Measurements from ENCODE around the gene SZT2. TPM values are rescaled to one million over a fixed set of nuclear protein-coding genes. Genes with fewer than 3 reads are reported as not detected.

Gene SZT2
- total and polyA plus RNA-seq, 8 donors: 18.5 to 54.9 (median 24.6) TPM

DNA sequence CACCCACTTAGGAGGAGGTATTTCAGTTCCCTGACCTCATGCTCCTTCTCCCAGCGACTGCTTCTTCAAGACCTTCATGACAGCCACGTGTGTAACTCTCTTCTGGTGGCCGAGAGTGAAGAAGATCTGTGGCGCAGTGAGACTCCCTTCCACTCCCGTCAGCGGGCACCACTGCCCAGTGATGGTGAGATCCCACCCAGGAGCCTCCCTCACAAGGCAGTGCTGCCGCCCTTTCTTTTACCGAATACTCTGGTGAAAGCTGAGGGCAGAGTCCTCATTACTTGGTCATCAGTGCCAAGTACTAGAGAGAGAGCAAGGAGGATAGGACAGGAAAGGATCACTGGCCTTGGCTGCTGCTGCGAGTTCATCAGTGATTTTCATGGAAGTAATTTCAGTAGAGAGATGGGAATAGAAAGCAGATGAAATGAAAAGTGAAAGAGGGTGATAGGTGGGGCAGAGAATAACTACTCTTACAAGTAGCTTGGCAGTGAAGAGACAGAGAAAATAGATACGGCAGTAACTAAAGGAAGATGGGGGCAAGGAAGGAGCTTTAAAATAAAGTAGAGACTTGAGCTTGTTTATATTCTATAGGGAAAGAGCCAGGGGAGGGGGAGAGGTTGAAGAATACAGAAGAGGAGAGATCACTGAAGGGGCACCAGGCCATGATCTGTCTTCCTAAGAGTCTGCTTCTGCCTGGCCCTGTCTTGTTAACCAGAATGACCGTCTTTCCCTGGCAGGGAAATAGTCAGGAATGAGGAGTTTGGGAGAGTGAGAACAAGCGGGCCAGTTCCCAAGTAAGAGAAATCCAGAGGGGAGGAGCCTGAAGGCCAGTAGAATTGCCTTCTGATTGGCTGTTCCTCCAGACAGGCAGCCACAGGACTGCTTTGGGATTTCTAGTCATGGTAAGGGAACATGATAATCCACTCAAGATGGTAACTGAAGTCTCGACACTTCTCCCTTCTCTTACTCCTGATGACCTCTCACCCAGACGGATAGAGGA is 45.7 kb downstream of the SZT2 start:
- ATAC-seq: peak in 3 of 4 donors; percentile 44 to 51 (median 45)
- Histone ChIP-seq H3K4me3 (no peak overlapping the region), H3K27ac (no peak overlapping the region), H3K36me3 (peaks cover 3 to 57% (median 34%) of the 10 kb centered on the region in 3 donors), H3K4me1 (no peaks in the 10 kb centered on the region), H3K27me3 (no peaks in the 10 kb centered on the region), H3K9me3 (no peaks in the 10 kb centered on the region)
- peak in 1 of 6 donors; percentile 20 for DNase-seq
- 77 to 79% methylated on average over 14 of the region's 14 CpGs for WGBS, 2 donors
- intact Hi-C loops (cut with DNase I): no loop called here
- TF ChIP-seq, protein P1, sequence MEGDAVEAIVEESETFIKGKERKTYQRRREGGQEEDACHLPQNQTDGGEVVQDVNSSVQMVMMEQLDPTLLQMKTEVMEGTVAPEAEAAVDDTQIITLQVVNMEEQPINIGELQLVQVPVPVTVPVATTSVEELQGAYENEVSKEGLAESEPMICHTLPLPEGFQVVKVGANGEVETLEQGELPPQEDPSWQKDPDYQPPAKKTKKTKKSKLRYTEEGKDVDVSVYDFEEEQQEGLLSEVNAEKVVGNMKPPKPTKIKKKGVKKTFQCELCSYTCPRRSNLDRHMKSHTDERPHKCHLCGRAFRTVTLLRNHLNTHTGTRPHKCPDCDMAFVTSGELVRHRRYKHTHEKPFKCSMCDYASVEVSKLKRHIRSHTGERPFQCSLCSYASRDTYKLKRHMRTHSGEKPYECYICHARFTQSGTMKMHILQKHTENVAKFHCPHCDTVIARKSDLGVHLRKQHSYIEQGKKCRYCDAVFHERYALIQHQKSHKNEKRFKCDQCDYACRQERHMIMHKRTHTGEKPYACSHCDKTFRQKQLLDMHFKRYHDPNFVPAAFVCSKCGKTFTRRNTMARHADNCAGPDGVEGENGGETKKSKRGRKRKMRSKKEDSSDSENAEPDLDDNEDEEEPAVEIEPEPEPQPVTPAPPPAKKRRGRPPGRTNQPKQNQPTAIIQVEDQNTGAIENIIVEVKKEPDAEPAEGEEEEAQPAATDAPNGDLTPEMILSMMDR (IDR thresholded peaks at IDR 0.05): no peak
- no peak for FAIRE-seq

DNA sequence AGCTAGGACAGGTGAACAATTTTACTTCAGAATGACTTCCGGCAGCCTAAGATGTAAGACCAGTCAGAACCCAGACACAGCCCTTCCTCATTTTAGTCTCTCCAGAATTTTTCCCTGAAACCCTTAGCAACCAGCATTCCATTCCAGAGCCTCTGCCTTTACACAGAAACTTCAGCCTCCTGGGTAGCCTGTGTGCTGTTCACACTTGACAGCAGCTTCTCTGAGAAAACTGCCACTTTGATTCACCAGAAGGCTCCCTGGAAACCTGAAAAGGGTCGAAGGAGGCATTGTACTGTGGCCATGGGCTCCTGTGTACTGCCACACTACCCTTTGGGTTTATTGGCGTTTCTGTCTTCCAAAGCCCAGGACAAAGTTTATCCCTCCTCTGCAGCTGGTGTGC is 46.7 kb downstream of the SZT2 start:
- Histone ChIP-seq H3K36me3 (peaks cover 3 to 50% (median 25%) of the 10 kb centered on the region in 3 donors), H3K4me3 (no peak overlapping the region), H3K9me3 (no peaks in the 10 kb centered on the region), H3K27me3 (no peaks in the 10 kb centered on the region), H3K27ac (no peak overlapping the region), H3K4me1 (no peaks in the 10 kb centered on the region)
- intact Hi-C loops (cut with DNase I): no loop called here
- TF ChIP-seq, protein P1 (IDR thresholded peaks at IDR 0.05): no peak
- FAIRE-seq (no peak), DNase-seq (peak in 1 of 6 donors; percentile 1), ATAC-seq (no peak)
- WGBS, 2 donors: 86 to 89% methylated on average over 3 of the region's 3 CpGs

DNA sequence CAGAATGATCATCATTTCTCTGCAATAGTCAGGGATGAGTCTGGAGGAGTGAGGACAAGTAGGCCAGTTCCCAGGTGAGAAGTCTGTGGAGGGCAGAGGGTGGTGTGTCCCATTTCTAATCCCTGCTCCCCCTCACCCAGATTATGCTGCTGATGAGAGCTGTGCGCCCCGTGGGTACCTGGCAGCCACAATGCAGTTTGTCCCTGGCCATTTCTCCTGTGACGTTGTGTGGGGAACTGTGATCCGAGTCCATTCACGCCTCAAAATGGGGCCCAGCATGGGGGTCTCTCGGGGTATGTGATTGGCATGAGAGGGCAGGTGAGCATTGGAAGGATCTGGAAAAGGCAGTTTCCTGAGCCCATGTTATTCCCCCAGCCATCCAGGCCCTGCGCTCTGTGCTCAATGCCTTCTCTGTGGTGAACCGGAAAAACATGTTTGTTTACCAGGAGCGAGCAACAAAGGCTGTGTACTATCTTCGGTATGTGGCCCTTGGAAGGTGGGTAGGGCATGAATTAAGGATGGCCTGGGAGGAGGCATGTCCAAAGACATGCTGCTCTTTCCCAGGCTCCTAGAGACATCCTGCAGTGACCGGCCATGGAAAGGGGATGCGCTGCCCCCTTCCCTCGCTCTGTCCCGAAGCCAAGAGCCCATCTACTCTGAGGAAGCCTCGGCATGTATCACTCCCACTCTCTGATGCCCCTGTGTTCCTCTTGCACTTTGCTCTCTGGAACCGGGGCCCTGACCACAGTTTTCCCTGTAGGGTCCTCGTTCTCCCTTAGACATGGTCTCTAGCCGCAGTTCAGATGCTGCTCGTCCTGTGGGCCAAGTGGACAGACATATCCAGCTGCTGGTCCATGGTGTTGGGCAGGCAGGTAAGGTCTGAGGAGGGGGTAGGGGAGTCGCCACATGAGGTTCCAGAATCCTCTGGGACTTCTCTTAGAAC is 47.6 kb downstream of the SZT2 start:
- H3K4me1 ChIP-seq: no peaks in the 10 kb centered on the region
- peaks cover 0 to 40% (median 15%) of the 10 kb centered on the region in 3 donors for H3K36me3 ChIP-seq
- DNase-seq: peak in 1 of 6 donors; percentile 30
- 88 to 89% methylated on average over 20 of the region's 20 CpGs for WGBS, 2 donors
- no peaks in the 10 kb centered on the region for H3K27me3 ChIP-seq
- intact Hi-C loops (cut with DNase I): no loop called here
- no peaks in the 10 kb centered on the region for H3K9me3 ChIP-seq
- H3K27ac ChIP-seq: no peak overlapping the region
- no peak for ATAC-seq
- no peak for FAIRE-seq
- no peak overlapping the region for H3K4me3 ChIP-seq
- TF ChIP-seq, protein P1 (IDR thresholded peaks at IDR 0.05): no peak

DNA sequence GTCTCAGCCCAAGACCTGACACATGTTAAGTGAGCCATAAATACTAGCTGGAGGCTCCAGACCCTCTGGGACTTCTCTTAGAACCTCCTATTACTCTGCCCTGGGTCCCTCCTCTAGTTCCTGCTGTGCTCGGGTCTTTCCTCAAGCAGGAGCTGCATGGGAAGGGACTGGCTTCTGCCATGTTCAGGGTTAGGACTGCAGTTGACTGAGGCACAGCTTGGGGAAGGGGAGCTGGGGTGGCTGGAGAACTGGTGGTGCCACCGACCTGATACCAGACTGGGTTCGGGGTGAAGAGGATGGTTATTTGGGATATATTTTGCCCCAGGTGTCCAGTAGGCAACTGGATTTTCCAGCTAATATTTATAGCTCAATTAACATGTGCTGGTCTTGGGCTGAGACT is 48.3 kb downstream of the SZT2 start:
- Histone ChIP-seq H3K36me3 (peaks cover 0 to 37% (median 11%) of the 10 kb centered on the region in 3 donors), H3K4me3 (no peak overlapping the region), H3K9me3 (no peaks in the 10 kb centered on the region), H3K4me1 (no peaks in the 10 kb centered on the region), H3K27me3 (no peaks in the 10 kb centered on the region), H3K27ac (no peak overlapping the region)
- TF ChIP-seq, protein P1 (IDR thresholded peaks at IDR 0.05): no peak
- ATAC-seq (no peak), FAIRE-seq (no peak), DNase-seq (peak in 1 of 6 donors; percentile 3)
- WGBS, 2 donors: 92 to 93% methylated on average over 3 of the region's 3 CpGs
- intact Hi-C loops (cut with DNase I): no loop called here

All from pancreas (tissue), 10 donors.